ENCODE results near the gene LLCFC1.
A peak's percentile ranks its signal among the peaks of the same experiment; 100 is the strongest.

The LLCFC1 gene

GRCh38 chr7:142925413-142925812 lies 13.9 kb upstream of the LLCFC1 start:
- no peak overlapping the region for H3K9ac ChIP-seq (ENCODE audit: low read length)
- no peak overlapping the region for H3K27ac ChIP-seq (ENCODE audit: low read length)
- H4K20me1 ChIP-seq (ENCODE audit: insufficient read depth, low read length), result no peaks in the 10 kb centered on the region
- no peaks in the 10 kb centered on the region for H3F3A ChIP-seq (ENCODE audit: insufficient read depth, low read length)
- no peaks in the 10 kb centered on the region for H3K9me2 ChIP-seq (replicated peaks; ENCODE audit: insufficient read depth, low read length)
- no peak overlapping the region for H3K4me3 ChIP-seq (ENCODE audit: low read length)
- H3K4me1 ChIP-seq (ENCODE audit: low read length), result no peaks in the 10 kb centered on the region
- no peak for DNase-seq
- H3K4me2 ChIP-seq (ENCODE audit: low read depth, low read length), result no peak overlapping the region
- H3K9me3 ChIP-seq (replicated peaks; ENCODE audit: insufficient read depth, low read length), result no peaks in the 10 kb centered on the region
- no peak overlapping the region for H2AFZ ChIP-seq (ENCODE audit: low read length)
- no peaks in the 10 kb centered on the region for H3K27me3 ChIP-seq (replicated peaks; ENCODE audit: insufficient read depth, low read length)
- H3K79me2 ChIP-seq (ENCODE audit: low read length), result no peaks in the 10 kb centered on the region
- TF ChIP-seq, protein P1, sequence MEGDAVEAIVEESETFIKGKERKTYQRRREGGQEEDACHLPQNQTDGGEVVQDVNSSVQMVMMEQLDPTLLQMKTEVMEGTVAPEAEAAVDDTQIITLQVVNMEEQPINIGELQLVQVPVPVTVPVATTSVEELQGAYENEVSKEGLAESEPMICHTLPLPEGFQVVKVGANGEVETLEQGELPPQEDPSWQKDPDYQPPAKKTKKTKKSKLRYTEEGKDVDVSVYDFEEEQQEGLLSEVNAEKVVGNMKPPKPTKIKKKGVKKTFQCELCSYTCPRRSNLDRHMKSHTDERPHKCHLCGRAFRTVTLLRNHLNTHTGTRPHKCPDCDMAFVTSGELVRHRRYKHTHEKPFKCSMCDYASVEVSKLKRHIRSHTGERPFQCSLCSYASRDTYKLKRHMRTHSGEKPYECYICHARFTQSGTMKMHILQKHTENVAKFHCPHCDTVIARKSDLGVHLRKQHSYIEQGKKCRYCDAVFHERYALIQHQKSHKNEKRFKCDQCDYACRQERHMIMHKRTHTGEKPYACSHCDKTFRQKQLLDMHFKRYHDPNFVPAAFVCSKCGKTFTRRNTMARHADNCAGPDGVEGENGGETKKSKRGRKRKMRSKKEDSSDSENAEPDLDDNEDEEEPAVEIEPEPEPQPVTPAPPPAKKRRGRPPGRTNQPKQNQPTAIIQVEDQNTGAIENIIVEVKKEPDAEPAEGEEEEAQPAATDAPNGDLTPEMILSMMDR (IDR thresholded peaks at IDR 0.05; ENCODE audit: low read length), result peak; percentile 24
- no peak for TF ChIP-seq EZH2phosphoT487 (IDR thresholded peaks at IDR 0.05; ENCODE audit: low read length)
- H3K36me3 ChIP-seq (replicated peaks; ENCODE audit: insufficient read depth, low read length), result no peaks in the 10 kb centered on the region

DNA sequence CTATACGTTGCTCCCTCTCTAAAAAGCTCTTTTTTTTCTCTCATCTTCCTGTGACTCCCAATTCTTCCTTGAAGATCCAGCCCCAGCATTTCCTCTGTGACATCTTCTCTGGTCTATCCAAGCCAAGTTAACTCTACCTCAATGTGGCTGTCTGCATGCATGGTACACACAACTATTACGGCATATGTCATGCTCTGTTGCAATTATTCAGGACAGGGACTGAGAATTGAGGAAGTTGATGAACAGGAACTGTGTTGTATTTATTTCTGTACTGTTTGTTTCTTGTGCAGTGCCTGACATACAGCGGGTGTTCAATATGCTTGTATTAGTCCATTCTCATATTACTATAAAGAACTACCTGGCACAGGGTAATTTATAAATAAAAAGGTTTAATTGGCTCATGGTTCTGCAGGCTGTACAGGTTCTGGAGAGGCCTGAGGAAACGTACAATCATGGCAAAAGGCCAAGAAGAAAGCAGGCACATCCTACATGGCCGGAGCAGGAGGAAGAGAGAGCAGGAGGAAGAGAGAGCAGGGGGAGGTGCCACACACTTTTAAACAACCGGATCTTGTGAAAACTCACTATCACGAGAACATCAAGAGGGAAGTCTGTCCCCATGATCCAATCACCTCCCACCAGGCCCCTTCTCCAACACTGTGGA lies 12.1 kb upstream of the LLCFC1 start:
- TF ChIP-seq EZH2 (optimal IDR thresholded peaks at IDR 0.05; ENCODE audit: low read depth, low read length), result no peak
- no peak for TF ChIP-seq EZH2phosphoT487 (IDR thresholded peaks at IDR 0.05; ENCODE audit: low read length)
- Histone ChIP-seq H3K79me2 (ENCODE audit: low read length) (no peaks in the 10 kb centered on the region), H3K9me2 (replicated peaks; ENCODE audit: insufficient read depth, low read length) (no peaks in the 10 kb centered on the region), H3F3A (ENCODE audit: insufficient read depth, low read length) (no peaks in the 10 kb centered on the region), H3K9ac (ENCODE audit: low read length) (no peak overlapping the region), H3K4me1 (ENCODE audit: low read length) (no peaks in the 10 kb centered on the region), H3K27me3 (replicated peaks; ENCODE audit: insufficient read depth, low read length) (no peaks in the 10 kb centered on the region), H4K20me1 (ENCODE audit: insufficient read depth, low read length) (no peaks in the 10 kb centered on the region), H3K27ac (ENCODE audit: low read length) (no peak overlapping the region), H2AFZ (ENCODE audit: low read length) (no peak overlapping the region), H3K9me3 (replicated peaks; ENCODE audit: insufficient read depth, low read length) (no peaks in the 10 kb centered on the region), H3K4me3 (ENCODE audit: low read length) (no peak overlapping the region), H3K4me2 (ENCODE audit: low read depth, low read length) (no peak overlapping the region), H3K36me3 (replicated peaks; ENCODE audit: insufficient read depth, low read length) (no peaks in the 10 kb centered on the region)
- no peak for DNase-seq

DNA sequence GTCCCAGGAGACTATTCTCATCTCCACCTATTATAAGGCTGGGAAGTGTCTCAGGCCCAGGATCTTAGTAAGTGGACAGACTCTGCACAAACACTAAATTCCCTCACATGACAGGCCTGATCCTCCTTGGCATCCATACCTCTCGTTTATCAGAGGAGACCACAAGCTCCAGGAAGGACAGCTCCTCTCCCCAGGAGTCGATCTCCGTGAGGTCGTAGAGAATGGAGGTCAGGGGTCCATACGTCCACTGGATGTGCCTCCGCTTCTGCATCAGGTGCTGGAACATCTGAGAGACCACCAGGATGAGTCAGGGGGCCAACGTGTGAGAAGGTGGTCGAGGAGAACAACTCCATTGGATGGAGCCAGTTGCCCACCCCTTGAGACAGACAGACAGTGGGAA lies 11.3 kb upstream of the LLCFC1 start:
- Histone ChIP-seq H2AFZ (ENCODE audit: low read length) (no peak overlapping the region), H3K27me3 (replicated peaks; ENCODE audit: insufficient read depth, low read length) (no peaks in the 10 kb centered on the region), H3K27ac (ENCODE audit: low read length) (no peak overlapping the region), H3K9ac (ENCODE audit: low read length) (no peak overlapping the region), H3K4me1 (ENCODE audit: low read length) (no peaks in the 10 kb centered on the region), H4K20me1 (ENCODE audit: insufficient read depth, low read length) (no peaks in the 10 kb centered on the region), H3K9me3 (replicated peaks; ENCODE audit: insufficient read depth, low read length) (no peaks in the 10 kb centered on the region), H3K4me3 (ENCODE audit: low read length) (no peak overlapping the region), H3F3A (ENCODE audit: insufficient read depth, low read length) (no peaks in the 10 kb centered on the region), H3K36me3 (replicated peaks; ENCODE audit: insufficient read depth, low read length) (no peaks in the 10 kb centered on the region), H3K79me2 (ENCODE audit: low read length) (no peaks in the 10 kb centered on the region), H3K4me2 (ENCODE audit: low read depth, low read length) (no peak overlapping the region), H3K9me2 (replicated peaks; ENCODE audit: insufficient read depth, low read length) (no peaks in the 10 kb centered on the region)
- DNase-seq, result no peak
- no peak for TF ChIP-seq EZH2phosphoT487 (IDR thresholded peaks at IDR 0.05; ENCODE audit: low read length)
- TF ChIP-seq, protein P1 (IDR thresholded peaks at IDR 0.05; ENCODE audit: low read length), result no peak
- no peak for TF ChIP-seq EZH2 (optimal IDR thresholded peaks at IDR 0.05; ENCODE audit: low read depth, low read length)

GRCh38 chr7:142930126-142930730 lies 9.1 kb upstream of the LLCFC1 start:
- Histone ChIP-seq H3K4me1 (ENCODE audit: low read length) (no peaks in the 10 kb centered on the region), H3K4me3 (ENCODE audit: low read length) (no peak overlapping the region), H3K9me3 (replicated peaks; ENCODE audit: insufficient read depth, low read length) (no peaks in the 10 kb centered on the region), H2AFZ (ENCODE audit: low read length) (no peak overlapping the region), H3K4me2 (ENCODE audit: low read depth, low read length) (no peak overlapping the region), H3K27ac (ENCODE audit: low read length) (no peak overlapping the region), H3K79me2 (ENCODE audit: low read length) (no peaks in the 10 kb centered on the region), H3K36me3 (replicated peaks; ENCODE audit: insufficient read depth, low read length) (no peaks in the 10 kb centered on the region), H3F3A (ENCODE audit: insufficient read depth, low read length) (no peaks in the 10 kb centered on the region), H3K9me2 (replicated peaks; ENCODE audit: insufficient read depth, low read length) (no peaks in the 10 kb centered on the region), H4K20me1 (ENCODE audit: insufficient read depth, low read length) (no peaks in the 10 kb centered on the region), H3K9ac (ENCODE audit: low read length) (no peak overlapping the region), H3K27me3 (replicated peaks; ENCODE audit: insufficient read depth, low read length) (no peaks in the 10 kb centered on the region)
- no peak for DNase-seq
- no peak for TF ChIP-seq EZH2phosphoT487 (IDR thresholded peaks at IDR 0.05; ENCODE audit: low read length)
- TF ChIP-seq EZH2 (optimal IDR thresholded peaks at IDR 0.05; ENCODE audit: low read depth, low read length), result no peak
- TF ChIP-seq, protein P1 (IDR thresholded peaks at IDR 0.05; ENCODE audit: low read length), result no peak

Data from MM.1S (cell line).